HG02623 (cell line): ENCODE measurements around the gene CKB.

Source experiments
- ATAC-seq: cut with Tn5 transposase; IDR thresholded peaks from one replicate; pipeline ENCODE4 v1.9.1; 2021; ENCODE audit warnings: moderate library complexity; ENCODE audit not compliant: unreplicated experiment

The CKB gene

GRCh38 chr14:103539056-103539825 lies 16.6 kb upstream of the CKB start:
- ATAC-seq, result no peak

GRCh38 chr14:103538291-103539055 lies 15.8 kb upstream of the CKB start:
- ATAC-seq, result no peak

GRCh38 chr14:103537175-103537990 lies 14.8 kb upstream of the CKB start:
- no peak for ATAC-seq

GRCh38 chr14:103536693-103537092 lies 14.1 kb upstream of the CKB start:
- no peak for ATAC-seq

GRCh38 chr14:103535891-103536565 lies 13.4 kb upstream of the CKB start:
- no peak for ATAC-seq

GRCh38 chr14:103535081-103535890 lies 12.7 kb upstream of the CKB start:
- no peak for ATAC-seq

GRCh38 chr14:103534576-103535061 lies 12.0 kb upstream of the CKB start:
- no peak for ATAC-seq

GRCh38 chr14:103533999-103534575 lies 11.5 kb upstream of the CKB start:
- no peak for ATAC-seq

GRCh38 chr14:103533137-103533998 lies 10.7 kb upstream of the CKB start:
- no peak for ATAC-seq

GRCh38 chr14:103532216-103533136 lies 9.8 kb upstream of the CKB start:
- ATAC-seq, result no peak

GRCh38 chr14:103531421-103532215 lies 9.0 kb upstream of the CKB start:
- ATAC-seq, result no peak

GRCh38 chr14:103530831-103531230 lies 8.2 kb upstream of the CKB start:
- no peak for ATAC-seq

GRCh38 chr14:103530390-103530789 lies 7.8 kb upstream of the CKB start:
- no peak for ATAC-seq

- no peak for ATAC-seq
Measured at GRCh38 chr14:103529383-103530365, 7.0 kb upstream of the CKB start.

GRCh38 chr14:103528587-103529382 lies 6.2 kb upstream of the CKB start, which contains the start of gene TRMT61A:
Gene TRMT61A, plus strand, starts transcription at chr14:103529196. Its CDS starts 783 bp downstream, at chr14:103529979.
- ATAC-seq, result no peak
